ENCODE measurements around the gene ZCCHC7.

Gene ZCCHC7

DNA sequence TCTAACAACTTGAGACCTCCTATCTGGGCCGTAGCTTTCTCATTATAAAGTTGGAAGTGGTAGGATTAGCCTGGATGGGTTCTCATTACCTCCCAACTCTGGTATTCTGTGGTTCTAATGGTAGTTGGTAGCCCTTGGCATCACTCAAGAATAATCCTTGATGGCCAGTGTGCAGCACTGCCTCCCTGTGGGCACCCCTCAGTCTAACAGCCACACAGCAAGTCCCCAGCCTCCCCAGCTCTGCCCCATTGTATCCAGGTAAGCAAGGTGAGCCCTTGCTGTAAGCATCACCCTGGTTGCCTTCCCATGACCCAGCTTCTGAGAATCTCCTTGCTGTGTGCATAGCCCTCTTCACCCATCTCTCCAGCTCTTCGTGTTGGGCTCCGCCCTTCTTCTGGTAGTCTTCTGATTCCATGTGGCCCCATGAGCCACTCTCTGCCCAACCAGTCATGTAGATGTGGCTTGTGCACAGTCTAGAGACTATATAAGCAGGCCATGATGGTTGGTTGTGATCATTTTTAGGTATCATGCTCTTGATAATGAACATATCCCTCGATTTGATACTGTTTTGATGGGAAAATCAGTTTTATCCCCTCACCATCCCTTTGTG is 244.5 kb downstream of the ZCCHC7 start:
- in situ Hi-C loops (cut with HindIII; ENCODE audit: low sequenced_read_pairs) = no loop called here

DNA sequence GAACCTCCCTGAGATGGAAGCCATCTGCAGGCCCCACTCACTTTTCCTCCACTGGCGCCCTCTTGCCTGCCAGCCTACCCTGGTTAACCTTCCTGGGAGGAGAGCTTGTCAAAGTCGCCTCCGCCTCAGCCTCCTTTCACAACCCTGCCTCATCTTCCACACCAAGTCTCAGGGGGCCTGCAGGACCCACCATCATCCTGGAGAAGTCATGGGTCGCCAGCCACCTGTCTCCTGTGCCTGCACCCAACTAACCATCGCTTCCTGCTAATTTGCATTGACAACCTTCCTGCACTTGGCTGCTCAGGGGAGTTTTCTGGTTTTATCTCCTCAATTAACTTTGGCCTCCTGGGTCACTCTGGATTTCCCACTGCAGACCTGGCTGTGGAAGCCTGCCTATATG is 249.3 kb downstream of the ZCCHC7 start:
- in situ Hi-C loops (cut with HindIII; ENCODE audit: low sequenced_read_pairs) = no loop called here

DNA sequence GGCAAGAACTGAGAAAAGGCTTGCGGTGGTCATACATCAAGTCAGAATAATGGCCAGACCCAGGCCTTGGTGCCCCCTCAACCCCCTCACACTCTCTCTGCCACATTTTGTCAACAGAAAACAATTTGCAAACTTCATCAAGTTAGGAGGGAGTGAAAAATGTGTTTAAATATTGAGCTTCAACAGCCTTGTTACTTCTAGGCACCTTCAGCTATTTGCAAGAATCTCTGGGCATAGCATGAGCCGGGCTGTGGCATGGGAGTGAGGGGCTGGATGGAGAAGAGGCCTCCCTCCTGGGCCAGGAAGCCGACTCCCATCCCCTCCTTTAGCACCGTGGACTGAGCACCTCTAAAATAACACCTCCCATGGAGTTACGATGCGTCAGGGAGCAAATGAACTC is 249.9 kb downstream of the ZCCHC7 start:
- in situ Hi-C loops (cut with HindIII; ENCODE audit: low sequenced_read_pairs) = no loop called here

GRCh38 chr9:37370968-37371563 is 250.7 kb downstream of the ZCCHC7 start:
- in situ Hi-C loops (cut with HindIII; ENCODE audit: low sequenced_read_pairs) = no loop called here

DNA sequence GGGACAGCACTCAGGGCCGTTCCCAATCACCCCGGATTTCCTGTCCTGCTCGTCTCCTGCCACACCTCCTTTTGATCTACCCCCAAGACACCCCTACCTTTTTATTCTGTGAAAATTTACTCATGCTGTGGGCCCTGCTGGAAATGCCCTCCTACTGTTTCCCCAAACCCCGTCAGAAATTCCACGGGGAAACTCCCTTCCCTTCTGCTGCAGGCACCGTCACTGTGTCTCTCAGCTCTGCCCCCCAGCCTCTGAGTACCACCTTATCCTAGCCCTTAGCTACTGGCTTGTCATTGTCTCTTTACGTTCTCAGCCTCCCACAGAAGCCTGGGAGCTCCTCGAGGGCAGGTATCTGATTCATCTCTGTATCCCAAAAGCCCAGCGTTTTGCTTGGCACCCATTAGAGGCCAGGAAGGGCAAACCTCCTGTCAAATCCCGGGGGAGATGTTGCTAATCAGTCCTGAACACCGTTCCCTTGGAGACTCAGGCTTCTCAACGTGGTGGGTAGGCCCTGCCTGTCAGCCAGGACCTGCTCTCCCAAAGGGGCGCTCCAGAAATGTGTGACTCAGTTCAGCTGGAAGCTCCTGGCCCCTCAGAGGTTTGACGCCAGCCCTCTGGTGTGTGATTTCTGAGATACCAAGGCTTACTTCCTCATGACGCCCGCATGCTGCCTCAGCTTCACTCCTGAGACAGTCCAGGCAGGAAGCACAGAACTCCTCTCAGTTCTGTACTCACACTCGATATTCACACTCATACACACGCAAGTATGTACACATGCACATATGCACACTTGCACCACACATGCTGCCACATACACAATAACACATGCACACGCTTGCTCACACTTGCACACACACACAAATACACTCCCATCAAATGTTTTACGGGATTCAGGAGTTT is 251.4 kb downstream of the ZCCHC7 start:
- in situ Hi-C loops (cut with HindIII; ENCODE audit: low sequenced_read_pairs) = no loop called here

- in situ Hi-C loops (cut with HindIII; ENCODE audit: low sequenced_read_pairs) = no loop called here
These were observed 252.5 kb downstream of the ZCCHC7 start for GRCh38 chr9:37372839-37373238.

- in situ Hi-C loops (cut with HindIII; ENCODE audit: low sequenced_read_pairs) = no loop called here
These were observed 253.2 kb downstream of the ZCCHC7 start for GRCh38 chr9:37373621-37374020.

GRCh38 chr9:37374892-37375291 is 254.5 kb downstream of the ZCCHC7 start:
- in situ Hi-C loops (cut with HindIII; ENCODE audit: low sequenced_read_pairs) = no loop called here

GRCh38 chr9:37377688-37378612 is 257.6 kb downstream of the ZCCHC7 start:
- in situ Hi-C loops (cut with HindIII; ENCODE audit: low sequenced_read_pairs) = no loop called here

DNA sequence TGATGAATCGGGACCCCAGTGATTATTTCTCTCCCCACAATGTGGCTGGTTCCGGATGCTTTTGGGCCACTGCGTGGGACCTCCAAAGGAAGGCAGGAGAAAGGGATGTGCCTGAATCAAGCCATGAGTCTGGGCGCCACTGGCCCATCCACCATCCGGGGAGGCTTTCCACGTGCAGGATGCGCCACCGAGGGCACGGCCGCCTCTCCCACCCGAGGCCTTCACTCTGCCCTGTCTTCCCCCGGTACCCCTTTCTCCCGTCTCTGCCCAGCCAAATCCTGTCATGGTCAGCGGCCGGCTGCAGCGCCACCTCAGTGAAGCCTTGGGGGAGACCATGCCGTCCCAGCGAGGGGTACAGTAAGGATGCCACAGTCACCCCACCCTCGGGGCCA is 258.2 kb downstream of the ZCCHC7 start:
- in situ Hi-C loops (cut with HindIII; ENCODE audit: low sequenced_read_pairs) = no loop called here

DNA sequence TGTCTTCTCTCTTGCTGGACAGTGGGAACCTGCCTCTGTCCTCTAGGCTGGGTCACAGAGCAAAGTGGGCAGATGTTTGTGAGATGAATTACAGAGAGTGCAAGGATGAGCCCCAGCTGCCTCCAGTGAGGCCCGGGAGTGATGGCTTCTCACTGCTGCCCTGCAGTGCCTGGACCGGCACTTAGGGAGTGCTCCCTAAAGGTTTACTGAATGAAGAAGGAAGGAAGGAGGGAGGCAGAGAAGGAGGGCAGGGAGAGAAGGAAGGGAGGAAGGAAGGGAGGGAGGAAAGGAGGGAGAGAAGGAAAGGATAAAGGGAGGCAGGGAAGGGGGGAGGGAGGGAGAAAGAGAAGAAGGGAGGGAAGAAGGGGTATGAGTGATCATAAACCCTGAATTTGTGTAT is 259.5 kb downstream of the ZCCHC7 start:
- in situ Hi-C loops (cut with HindIII; ENCODE audit: low sequenced_read_pairs) = no loop called here

DNA sequence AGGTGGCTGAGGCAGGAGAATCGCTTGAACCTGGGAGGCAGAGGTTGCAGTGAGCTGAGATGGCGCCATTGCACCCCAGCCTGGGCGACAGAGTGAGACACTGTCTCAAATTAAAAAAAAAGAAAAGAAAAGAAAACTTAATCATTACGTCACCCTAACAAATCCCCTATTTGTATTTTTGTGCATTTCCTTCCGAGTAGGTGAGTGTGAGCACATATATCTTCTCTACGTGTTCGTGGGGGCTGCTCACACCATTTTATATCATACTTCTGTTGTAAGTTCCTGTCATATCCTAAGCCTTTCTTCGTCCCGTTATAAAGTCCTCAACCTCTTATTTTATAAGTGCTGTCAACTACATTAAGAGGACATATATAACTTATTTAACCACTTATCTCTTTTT is 260.2 kb downstream of the ZCCHC7 start:
- in situ Hi-C loops (cut with HindIII; ENCODE audit: low sequenced_read_pairs) = no loop called here

DNA sequence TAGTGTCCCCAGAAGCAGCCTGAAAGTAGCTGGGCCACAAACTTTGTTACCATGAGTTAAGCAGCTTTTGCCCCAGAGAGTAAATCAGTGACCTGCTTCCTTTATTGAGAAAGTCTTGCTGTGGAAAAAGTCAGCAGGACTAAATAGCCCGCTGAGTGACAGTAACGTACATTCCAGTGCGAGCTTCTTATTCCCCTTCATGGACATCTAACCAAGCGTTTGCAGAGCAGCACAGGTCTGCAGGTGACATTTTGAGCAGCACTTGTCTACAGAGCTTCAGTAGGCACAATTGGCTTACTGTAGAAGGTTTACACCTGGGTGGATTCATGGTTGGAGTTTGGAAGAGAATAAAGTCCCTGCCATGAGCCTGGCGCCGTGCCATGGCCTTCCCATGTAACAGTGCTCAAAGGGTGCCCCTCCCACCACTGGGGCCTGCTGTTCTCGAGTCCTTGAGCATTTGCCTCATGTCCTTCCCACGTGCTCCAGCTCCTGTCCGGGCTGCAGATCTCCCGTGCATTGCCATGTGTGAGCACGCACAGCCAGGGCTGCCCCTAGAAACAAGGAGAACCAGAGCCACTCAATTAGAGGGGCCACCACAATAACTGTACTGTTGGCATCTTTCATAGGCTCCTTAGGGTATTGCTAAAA is 260.8 kb downstream of the ZCCHC7 start:
- in situ Hi-C loops (cut with HindIII; ENCODE audit: low sequenced_read_pairs) = no loop called here

GRCh38 chr9:37382161-37382981 is 262.0 kb downstream of the ZCCHC7 start:
- in situ Hi-C loops (cut with HindIII; ENCODE audit: low sequenced_read_pairs) = no loop called here

GRCh38 chr9:37382982-37383357 is 262.6 kb downstream of the ZCCHC7 start:
- in situ Hi-C loops (cut with HindIII; ENCODE audit: low sequenced_read_pairs) = no loop called here

DNA sequence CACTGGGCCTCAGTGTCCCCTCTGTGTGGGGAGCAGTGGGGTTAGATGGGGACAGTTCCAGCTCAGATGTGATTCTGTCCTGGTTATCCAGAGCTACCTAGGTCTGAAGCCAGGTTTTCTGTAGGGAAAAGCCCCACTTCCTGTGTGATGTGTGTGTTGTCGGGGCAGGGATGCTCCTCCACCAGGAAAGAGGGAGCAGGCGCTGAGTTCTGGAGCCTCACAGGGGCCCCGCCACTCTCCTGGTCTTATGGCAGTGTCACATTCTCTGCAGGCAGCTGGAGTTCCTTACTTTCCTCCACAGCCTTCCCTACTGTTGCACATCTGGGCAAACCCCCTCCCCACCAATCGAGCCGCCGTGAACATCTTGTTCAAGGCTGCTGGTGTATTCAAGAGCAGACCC is 263.0 kb downstream of the ZCCHC7 start:
- in situ Hi-C loops (cut with HindIII; ENCODE audit: low sequenced_read_pairs) = no loop called here

- in situ Hi-C loops (cut with HindIII; ENCODE audit: low sequenced_read_pairs) = no loop called here
These were observed 263.7 kb downstream of the ZCCHC7 start for GRCh38 chr9:37383876-37384746.

DNA sequence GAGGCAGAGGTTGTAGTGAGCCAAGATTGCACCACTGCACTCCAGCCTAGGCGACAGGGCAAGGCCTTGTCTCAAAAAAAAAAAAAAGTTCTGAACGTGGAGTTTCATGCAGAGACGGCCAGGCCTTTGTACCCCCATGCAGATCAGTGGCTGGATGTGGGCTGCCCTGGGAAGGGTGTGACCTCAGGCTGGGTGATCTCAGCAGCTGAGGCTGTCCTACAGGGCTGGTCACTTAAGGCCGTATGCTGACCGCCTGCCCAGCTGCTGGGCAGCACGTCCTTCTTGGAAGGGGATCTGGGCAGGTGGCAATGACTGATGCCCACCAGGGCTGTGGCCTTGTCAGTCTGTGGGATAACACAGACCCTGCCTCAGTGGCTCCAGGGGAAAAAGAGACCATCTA is 264.9 kb downstream of the ZCCHC7 start:
- in situ Hi-C loops (cut with HindIII; ENCODE audit: low sequenced_read_pairs) = no loop called here

- in situ Hi-C loops (cut with HindIII; ENCODE audit: low sequenced_read_pairs) = no loop called here
These were observed 266.6 kb downstream of the ZCCHC7 start for GRCh38 chr9:37386988-37387387.

All from DLD1 (cell line).